Activated CD4-positive, alpha-beta T cell treated with anti-CD3 and anti-CD28 coated beads, Interleukin-2, amount 10 ng/mL, durations not matched to agents 24 days and 14 days (primary cell): ENCODE data around the gene CA5A. TPM values are rescaled to one million over a fixed set of nuclear protein-coding genes. Genes with fewer than 3 reads are reported as not detected.

Experiments used
- DNase-seq: peaks from one replicate; pipeline ENCODE4 v3.0.0; 2022
- H3K27ac Mint-ChIP-seq: one replicate; pipeline ENCODE4 v1.8.0; 2022; ENCODE audit warnings: mild to moderate bottlenecking, mixed read lengths
- H3K27me3 Mint-ChIP-seq: one replicate; pipeline ENCODE4 v1.8.0; 2022; ENCODE audit warnings: mixed read lengths
- H3K36me3 Mint-ChIP-seq: one replicate; pipeline ENCODE4 v1.8.0; 2022; ENCODE audit warnings: low read depth, mild to moderate bottlenecking, mixed read lengths
- H3K4me1 Mint-ChIP-seq: one replicate; pipeline ENCODE4 v1.8.0; 2021; ENCODE audit warnings: mixed read lengths
- H3K4me3 Mint-ChIP-seq: one replicate; pipeline ENCODE4 v1.8.0; 2022; ENCODE audit warnings: mild to moderate bottlenecking, moderate library complexity, mixed read lengths
- H3K9me3 Mint-ChIP-seq: one replicate; pipeline ENCODE4 v1.8.0; 2021; ENCODE audit warnings: mixed read lengths
- intact Hi-C: fragments of 100-400 bp; cut with micrococcal nuclease; formaldehyde crosslinking; loops from one replicate; pipeline ENCODE4 v1.15.1; 2023
- total RNA-seq: library from RNA; stranded (reverse); gene quantifications from 2 replicates; pipeline ENCODE4 v1.2.3, GENCODE V29; 2022

The CA5A gene
- total RNA-seq, 1 donor from 2014 or later, result not detected

- Mint-ChIP-seq H3K27ac (peak overlapping the region; percentile 62), H3K36me3 (peaks cover 55% of the 10 kb centered on the region), H3K4me1 (peaks cover 31% of the 10 kb centered on the region), H3K4me3 (no peak overlapping the region), H3K27me3 (no peaks in the 10 kb centered on the region), H3K9me3 (no peaks in the 10 kb centered on the region)
- DNase-seq, result peak; percentile 94
- intact Hi-C loops, result loop anchor here (1.0 kb wide), 2 partner anchors 21 to 59 kb away; no protein-coding TSS in a partner anchor
These were observed 86.0 kb downstream of the CA5A start for GRCh38 chr16:87850009-87851006.

GRCh38 chr16:87849419-87850008 lies 86.8 kb downstream of the CA5A start:
- no peaks in the 10 kb centered on the region for H3K27me3 Mint-ChIP-seq
- DNase-seq, result no peak
- peaks cover 56% of the 10 kb centered on the region for H3K36me3 Mint-ChIP-seq
- no peak overlapping the region for H3K4me3 Mint-ChIP-seq
- peak overlapping the region; percentile 62 for H3K27ac Mint-ChIP-seq
- intact Hi-C loops, result loop anchor here (1.0 kb wide), 2 partner anchors 22 to 60 kb away; no protein-coding TSS in a partner anchor
- H3K4me1 Mint-ChIP-seq, result peaks cover 31% of the 10 kb centered on the region
- H3K9me3 Mint-ChIP-seq, result no peaks in the 10 kb centered on the region

- peaks cover 55% of the 10 kb centered on the region for H3K36me3 Mint-ChIP-seq
These were observed 87.5 kb downstream of the CA5A start for GRCh38 chr16:87848676-87849345.

GRCh38 chr16:87847785-87848675 lies 88.3 kb downstream of the CA5A start:
- intact Hi-C loops, result no loop called here
- Mint-ChIP-seq H3K36me3 (peaks cover 55% of the 10 kb centered on the region), H3K4me1 (peaks cover 24% of the 10 kb centered on the region), H3K27ac (peak overlapping the region; percentile 29), H3K9me3 (no peaks in the 10 kb centered on the region), H3K27me3 (no peaks in the 10 kb centered on the region), H3K4me3 (no peak overlapping the region)
- no peak for DNase-seq

More at GRCh38 chr16:87848676-87849345, 87.5 kb downstream of the CA5A start:
- Mint-ChIP-seq H3K27ac (peak overlapping the region; percentile 8), H3K9me3 (no peaks in the 10 kb centered on the region), H3K4me1 (peaks cover 28% of the 10 kb centered on the region), H3K27me3 (no peaks in the 10 kb centered on the region), H3K4me3 (no peak overlapping the region)
- intact Hi-C loops, result no loop called here
- no peak for DNase-seq

GRCh38 chr16:87847467-87847784 lies 88.9 kb downstream of the CA5A start:
- H3K4me1 Mint-ChIP-seq, result peaks cover 24% of the 10 kb centered on the region
- peaks cover 55% of the 10 kb centered on the region for H3K36me3 Mint-ChIP-seq
- intact Hi-C loops, result no loop called here
- no peak overlapping the region for H3K4me3 Mint-ChIP-seq
- no peak for DNase-seq
- no peaks in the 10 kb centered on the region for H3K27me3 Mint-ChIP-seq
- no peaks in the 10 kb centered on the region for H3K9me3 Mint-ChIP-seq
- H3K27ac Mint-ChIP-seq, result no peak overlapping the region

GRCh38 chr16:87846705-87847466 lies 89.4 kb downstream of the CA5A start:
- H3K27ac Mint-ChIP-seq, result no peak overlapping the region
- no peak for DNase-seq
- H3K27me3 Mint-ChIP-seq, result no peaks in the 10 kb centered on the region
- H3K9me3 Mint-ChIP-seq, result no peaks in the 10 kb centered on the region
- peaks cover 24% of the 10 kb centered on the region for H3K4me1 Mint-ChIP-seq
- no peak overlapping the region for H3K4me3 Mint-ChIP-seq
- H3K36me3 Mint-ChIP-seq, result peaks cover 53% of the 10 kb centered on the region
- intact Hi-C loops, result no loop called here

GRCh38 chr16:87845807-87846619 lies 90.3 kb downstream of the CA5A start:
- DNase-seq, result no peak
- H3K9me3 Mint-ChIP-seq, result no peaks in the 10 kb centered on the region
- H3K4me3 Mint-ChIP-seq, result no peak overlapping the region
- intact Hi-C loops, result no loop called here
- H3K4me1 Mint-ChIP-seq, result peaks cover 22% of the 10 kb centered on the region
- peaks cover 50% of the 10 kb centered on the region for H3K36me3 Mint-ChIP-seq
- no peak overlapping the region for H3K27ac Mint-ChIP-seq
- no peaks in the 10 kb centered on the region for H3K27me3 Mint-ChIP-seq

GRCh38 chr16:87845213-87845612 lies 91.1 kb downstream of the CA5A start:
- DNase-seq, result no peak
- peaks cover 18% of the 10 kb centered on the region for H3K4me1 Mint-ChIP-seq
- no peaks in the 10 kb centered on the region for H3K9me3 Mint-ChIP-seq
- no peak overlapping the region for H3K4me3 Mint-ChIP-seq
- intact Hi-C loops, result no loop called here
- H3K27ac Mint-ChIP-seq, result no peak overlapping the region
- peaks cover 48% of the 10 kb centered on the region for H3K36me3 Mint-ChIP-seq
- no peaks in the 10 kb centered on the region for H3K27me3 Mint-ChIP-seq

GRCh38 chr16:87844809-87845208 lies 91.5 kb downstream of the CA5A start:
- Mint-ChIP-seq H3K36me3 (peaks cover 49% of the 10 kb centered on the region), H3K4me3 (peak overlapping the region; percentile 14), H3K27ac (no peak overlapping the region), H3K9me3 (no peaks in the 10 kb centered on the region), H3K4me1 (peaks cover 15% of the 10 kb centered on the region), H3K27me3 (no peaks in the 10 kb centered on the region)
- intact Hi-C loops, result no loop called here
- DNase-seq, result no peak

- Mint-ChIP-seq H3K36me3 (peaks cover 54% of the 10 kb centered on the region), H3K27me3 (no peaks in the 10 kb centered on the region), H3K4me1 (peaks cover 15% of the 10 kb centered on the region), H3K4me3 (no peak overlapping the region), H3K27ac (no peak overlapping the region), H3K9me3 (no peaks in the 10 kb centered on the region)
- no peak for DNase-seq
- intact Hi-C loops, result no loop called here
These were observed 92.1 kb downstream of the CA5A start for GRCh38 chr16:87844120-87844733.

GRCh38 chr16:87843678-87844105 lies 92.6 kb downstream of the CA5A start:
- H3K27me3 Mint-ChIP-seq, result no peaks in the 10 kb centered on the region
- H3K9me3 Mint-ChIP-seq, result no peaks in the 10 kb centered on the region
- DNase-seq, result no peak
- intact Hi-C loops, result no loop called here
- H3K27ac Mint-ChIP-seq, result no peak overlapping the region
- peaks cover 15% of the 10 kb centered on the region for H3K4me1 Mint-ChIP-seq
- H3K36me3 Mint-ChIP-seq, result peaks cover 50% of the 10 kb centered on the region
- H3K4me3 Mint-ChIP-seq, result no peak overlapping the region
